ENCODE results near the gene PFAS. TPM values are rescaled to one million over a fixed set of nuclear protein-coding genes. Genes with fewer than 3 reads are reported as not detected.

The PFAS gene
- total and polyA plus RNA-seq, 2 of the 8 experiments (the other 6 are each of a cell fraction or from before 2014, with no cell fraction given), result 88.4 to 248 TPM

- TF ChIP-seq JUND (IDR thresholded peaks at IDR 0.05; ENCODE audit: low read length) (no peak), RAD21 (IDR thresholded peaks at IDR 0.05 in 1 of 2, conservative IDR thresholded peaks at IDR 0.05 in 1 of 2; ENCODE audit: low read depth in 2 of 2, low read length in 2 of 2) (no peak), CREB1 (IDR thresholded peaks at IDR 0.05) (0 out of 2 replicates have a peak, but pooled peaks have one; percentile 25), SP2 (IDR thresholded peaks at IDR 0.05; ENCODE audit: low read length) (no peak)
Observed at GRCh38 chr17:8226536-8227237, 22.4 kb upstream of the PFAS start (continued).
